LNCAP (cell line): Measurements from ENCODE around the gene ZMYND12.

Experiments
- CTCF ChIP-seq: fragments of 450-650 bp; IDR thresholded peaks from 2 replicates; pipeline ENCODE4 v1.5.1; 2017; ENCODE audit warnings: mild to moderate bottlenecking

ZMYND12 gene

GRCh38 chr1:42414551-42415496 lies 41.0 kb downstream of the ZMYND12 start:
- TF ChIP-seq CTCF: no peak

- no peak for TF ChIP-seq CTCF
These were observed 51.9 kb downstream of the ZMYND12 start for GRCh38 chr1:42403880-42404400.

DNA sequence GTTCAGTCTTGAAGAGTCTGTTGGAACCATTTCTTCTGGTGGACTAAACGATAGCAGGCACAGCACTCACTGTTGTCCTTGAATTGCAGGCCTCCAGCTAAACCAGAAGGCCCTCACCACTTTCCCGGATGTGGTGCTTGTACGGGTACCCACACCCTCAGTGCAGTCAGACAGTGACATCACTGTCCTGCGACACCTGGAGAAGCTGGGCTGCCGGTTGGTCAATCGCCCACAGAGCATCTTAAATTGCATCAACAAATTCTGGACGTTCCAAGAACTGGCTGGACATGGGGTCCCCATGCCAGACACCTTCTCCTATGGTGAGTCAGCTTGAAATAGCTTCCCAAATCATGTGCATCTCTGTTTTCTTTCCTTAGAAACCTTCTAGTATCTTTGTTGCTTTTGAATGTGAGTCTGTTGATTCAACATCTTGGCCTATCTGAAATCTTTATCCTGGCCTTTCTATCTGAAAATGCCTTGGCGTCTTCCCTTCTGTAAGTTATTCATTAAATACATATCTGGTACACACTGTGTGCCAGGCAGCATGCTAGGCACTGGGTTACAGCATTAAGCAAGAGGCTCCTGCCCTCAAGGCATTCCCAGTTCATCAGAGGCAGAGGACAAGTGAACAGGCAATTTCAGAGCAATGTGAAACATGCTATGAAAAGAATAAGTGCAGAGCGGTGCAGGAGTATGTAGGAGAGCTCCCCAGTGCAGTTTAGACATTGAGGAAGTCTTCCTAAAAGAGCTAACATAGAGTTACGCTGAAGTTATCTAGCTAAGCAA lies 56.3 kb downstream of the ZMYND12 start:
- no peak for TF ChIP-seq CTCF

DNA sequence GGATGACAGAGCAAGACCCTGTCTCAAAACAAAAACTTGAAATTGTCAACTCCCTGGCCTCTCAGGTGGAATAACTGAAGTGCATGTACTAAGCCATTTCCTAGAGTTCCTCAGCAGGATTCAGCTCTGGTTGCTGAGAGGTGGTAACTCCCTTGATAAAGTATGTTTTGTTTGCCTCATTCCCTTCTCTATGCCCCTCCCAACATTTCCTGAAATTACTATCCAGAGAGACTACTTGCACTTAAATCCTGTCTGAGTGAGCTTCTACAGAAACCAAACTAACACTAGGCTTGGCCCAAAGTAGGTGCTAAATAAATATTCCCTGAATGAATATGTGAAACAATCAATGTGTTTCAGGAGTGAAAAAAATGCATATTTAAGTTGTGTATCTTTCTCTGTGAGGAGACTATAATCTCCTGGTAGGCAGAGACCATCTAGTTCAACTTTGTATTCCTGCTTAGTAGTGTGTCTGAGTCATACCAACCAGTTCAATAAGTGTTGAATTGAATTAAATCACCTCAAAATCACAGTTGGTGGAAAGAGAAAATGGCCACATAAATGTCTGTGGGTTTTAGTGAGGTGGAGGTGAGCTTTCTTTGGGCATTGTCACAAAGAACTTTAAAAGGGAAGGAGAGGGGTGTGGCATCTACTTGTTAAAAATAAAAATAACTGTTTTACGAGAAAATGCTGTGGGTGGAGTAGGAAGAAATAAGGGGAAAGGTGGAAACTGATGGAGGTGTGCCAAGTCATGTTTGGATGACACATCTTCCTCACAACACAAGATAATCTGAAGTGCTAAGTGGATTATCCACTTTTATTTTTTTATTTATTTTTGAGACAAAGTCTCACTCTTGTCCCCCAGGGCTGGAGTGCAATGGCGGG lies 62.6 kb downstream of the ZMYND12 start:
- TF ChIP-seq CTCF: no peak

GRCh38 chr1:42392255-42392654 lies 63.6 kb downstream of the ZMYND12 start:
- no peak for TF ChIP-seq CTCF

DNA sequence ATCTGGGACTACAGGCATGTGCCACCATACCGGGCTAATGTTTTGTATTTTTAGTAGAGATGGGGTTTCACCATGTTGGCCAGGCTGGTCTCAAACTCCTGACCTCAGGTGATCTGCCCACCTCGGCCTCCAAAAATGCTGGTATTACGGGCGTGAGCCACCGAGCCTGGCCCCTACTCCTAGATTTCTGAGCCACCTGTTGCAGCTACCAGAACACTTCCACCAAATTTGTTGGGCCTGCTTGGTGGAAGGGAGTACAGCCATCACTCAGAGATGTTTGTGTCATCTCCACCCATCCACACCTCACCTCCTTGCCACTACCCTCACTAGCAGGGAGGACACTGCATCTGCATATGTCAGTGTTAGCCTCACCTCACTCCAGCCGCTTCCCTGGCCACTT lies 69.8 kb downstream of the ZMYND12 start:
- TF ChIP-seq CTCF: no peak

GRCh38 chr1:42385283-42385682 lies 70.5 kb downstream of the ZMYND12 start:
- no peak for TF ChIP-seq CTCF
